Endometrial microvascular endothelial cells (primary cell): Measurements from ENCODE around the gene EEF1A2. TPM values are rescaled to one million over a fixed set of nuclear protein-coding genes. Genes with fewer than 3 reads are reported as not detected.

Source experiments
- in situ Hi-C: cut with HindIII; loops from 2 replicates; pipeline ENCODE4 v1.10.0; 2017; ENCODE audit warnings: low sequenced_read_pairs, low pct_unique_long_range_greater_than_20kb; ENCODE audit errors: inconsistent ontology term
- total RNA-seq: library from RNA; depleted of rRNA; stranded (reverse); fragments of >200 nt; gene quantifications from one replicate; pipeline ENCODE4 v1.2.3, GENCODE V29; 2015; ENCODE audit errors: inconsistent ontology term

The EEF1A2 gene
- total RNA-seq, 1 donor from 2014 or later: 0.09 TPM

DNA sequence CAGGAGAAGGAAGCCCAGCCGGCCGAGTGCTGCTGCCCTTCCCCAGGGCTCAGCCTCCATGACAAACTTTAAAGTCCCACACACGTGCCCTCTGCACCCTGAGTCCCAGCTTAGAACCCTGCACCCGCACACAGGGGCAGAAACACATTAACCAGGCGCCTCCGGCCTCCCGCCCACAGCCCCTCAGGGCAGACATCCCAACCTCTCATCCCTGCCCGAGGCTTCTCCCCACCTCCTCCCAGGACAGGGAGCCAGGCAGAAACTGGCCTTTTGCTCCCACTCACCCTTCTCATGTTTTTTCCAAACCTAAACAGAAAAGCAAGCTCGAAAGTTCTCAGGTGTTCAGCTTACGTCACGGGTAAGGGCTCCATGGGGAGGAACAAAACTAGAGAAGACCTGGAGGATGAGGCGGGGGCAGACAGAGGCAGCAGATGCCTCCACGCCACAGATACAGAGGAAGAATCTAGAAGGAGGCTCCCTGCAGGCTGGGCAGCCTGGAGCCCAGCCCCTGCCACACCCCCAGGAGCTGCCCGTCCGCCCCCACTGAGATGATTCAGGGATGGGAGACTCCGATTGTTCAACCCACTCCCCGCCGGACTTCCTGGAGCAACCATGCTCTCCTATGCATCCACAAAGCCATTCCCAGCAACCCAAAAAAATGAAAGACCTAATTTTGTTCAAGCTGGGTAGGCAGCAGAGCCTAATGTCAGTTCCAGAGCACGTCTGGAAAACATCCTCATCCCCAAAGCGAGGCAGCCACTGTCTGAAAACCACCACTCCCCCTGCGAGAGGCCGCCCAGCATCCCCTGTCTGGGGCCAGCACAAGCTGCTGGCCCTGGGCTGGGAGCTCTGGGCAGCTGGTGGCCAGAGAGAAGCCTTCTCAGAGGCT lies 35.2 kb downstream of the EEF1A2 start:
- in situ Hi-C loops: no loop called here

GRCh38 chr20:63462244-63462643 lies 36.6 kb downstream of the EEF1A2 start:
- in situ Hi-C loops: no loop called here

DNA sequence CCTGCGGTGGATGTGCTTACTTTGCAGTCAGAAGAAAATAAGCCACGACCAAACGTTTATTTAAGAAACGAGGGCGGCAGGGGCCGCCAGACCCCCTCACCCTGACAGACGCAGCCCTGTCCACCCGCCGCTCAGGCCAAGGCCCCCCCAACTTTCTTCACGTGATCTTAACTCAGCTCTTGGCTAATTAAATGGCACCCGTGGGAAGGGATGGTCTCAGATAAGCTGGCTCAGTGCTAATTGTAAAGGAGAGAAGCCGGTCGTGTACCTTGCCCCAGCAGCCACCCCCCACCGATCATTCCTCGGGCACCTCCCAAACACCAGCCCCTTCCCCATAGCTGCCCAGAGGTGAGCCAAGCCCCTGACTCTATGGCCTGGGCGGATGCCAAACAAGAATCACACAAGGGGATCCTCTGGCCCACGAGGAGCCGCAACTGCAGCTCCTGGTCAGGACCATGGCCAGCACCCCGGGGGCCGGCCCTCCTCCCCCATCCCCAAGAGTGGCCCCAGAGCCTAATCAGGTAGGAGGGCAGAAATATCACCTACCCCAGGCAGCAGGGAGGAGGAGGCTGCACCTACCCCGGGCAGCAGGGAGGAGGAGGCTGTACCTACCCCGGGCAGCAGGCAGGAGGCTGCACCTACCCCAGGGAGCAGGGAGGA lies 37.6 kb downstream of the EEF1A2 start:
- in situ Hi-C loops: no loop called here

GRCh38 chr20:63459070-63459380 lies 39.9 kb downstream of the EEF1A2 start:
- in situ Hi-C loops: no loop called here

GRCh38 chr20:63458170-63459069 lies 40.5 kb downstream of the EEF1A2 start:
- in situ Hi-C loops: no loop called here

DNA sequence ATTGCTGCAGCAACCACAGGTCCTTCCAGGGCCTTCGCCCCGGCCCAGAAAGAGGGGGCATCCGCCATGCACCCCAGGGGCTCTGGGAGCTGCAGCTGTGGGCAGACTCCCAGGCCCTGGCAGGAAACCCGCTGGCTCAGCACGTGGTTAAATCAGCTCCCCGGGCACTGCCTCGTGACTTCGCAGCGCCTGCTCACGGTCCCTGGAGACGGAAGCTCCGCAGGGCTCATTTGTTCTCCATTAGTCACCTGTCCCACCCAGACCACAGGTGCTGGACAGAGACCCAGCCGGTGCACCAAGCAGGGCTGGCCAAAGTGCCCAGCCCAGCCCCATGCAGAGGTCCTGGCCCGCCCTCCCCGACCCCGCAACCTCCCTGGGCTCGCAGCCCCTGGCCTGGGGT lies 41.1 kb downstream of the EEF1A2 start:
- in situ Hi-C loops: no loop called here

DNA sequence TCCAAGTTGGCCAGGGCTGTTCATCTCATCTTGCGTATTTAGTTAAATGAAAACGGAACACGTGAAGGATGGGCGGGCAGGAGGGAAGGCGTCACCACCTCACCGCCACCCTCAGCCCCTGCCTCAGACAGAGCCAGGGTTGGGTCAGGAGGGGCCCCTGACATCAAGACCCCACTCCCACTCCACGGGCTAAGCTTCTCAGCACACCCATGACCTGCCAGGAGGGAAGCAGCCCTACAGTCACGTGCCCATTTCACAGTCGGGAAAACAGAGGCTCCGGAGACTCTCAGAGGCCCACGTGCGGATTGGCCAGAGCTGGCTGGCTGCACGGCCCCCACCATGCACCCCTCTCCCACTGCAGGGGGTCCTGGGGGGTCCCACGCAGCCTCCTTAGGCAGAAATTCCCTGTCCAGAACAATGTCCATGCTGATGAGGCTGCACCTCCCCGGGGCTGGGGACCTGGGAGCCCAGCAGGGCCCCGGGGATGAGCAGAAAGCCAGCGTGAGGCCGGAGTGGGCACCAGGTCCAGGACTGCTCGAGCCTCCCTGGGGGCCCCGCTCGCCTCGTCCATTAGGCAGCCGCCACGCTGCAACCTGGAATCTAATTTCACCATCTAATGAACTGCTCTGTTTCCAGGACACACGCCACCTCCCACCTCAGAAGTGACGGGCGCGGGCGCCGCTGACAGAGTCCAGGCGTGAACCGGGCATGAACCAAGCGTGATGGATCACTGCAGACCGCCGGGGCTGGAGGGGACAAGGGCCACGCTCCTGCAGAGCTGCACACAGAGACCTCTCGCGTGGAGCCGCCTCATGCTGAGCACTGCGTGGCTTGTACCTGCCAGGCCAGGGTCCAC lies 42.2 kb downstream of the EEF1A2 start:
- in situ Hi-C loops: no loop called here

- in situ Hi-C loops: no loop called here
These were observed 43.4 kb downstream of the EEF1A2 start for GRCh38 chr20:63455568-63455859.

DNA sequence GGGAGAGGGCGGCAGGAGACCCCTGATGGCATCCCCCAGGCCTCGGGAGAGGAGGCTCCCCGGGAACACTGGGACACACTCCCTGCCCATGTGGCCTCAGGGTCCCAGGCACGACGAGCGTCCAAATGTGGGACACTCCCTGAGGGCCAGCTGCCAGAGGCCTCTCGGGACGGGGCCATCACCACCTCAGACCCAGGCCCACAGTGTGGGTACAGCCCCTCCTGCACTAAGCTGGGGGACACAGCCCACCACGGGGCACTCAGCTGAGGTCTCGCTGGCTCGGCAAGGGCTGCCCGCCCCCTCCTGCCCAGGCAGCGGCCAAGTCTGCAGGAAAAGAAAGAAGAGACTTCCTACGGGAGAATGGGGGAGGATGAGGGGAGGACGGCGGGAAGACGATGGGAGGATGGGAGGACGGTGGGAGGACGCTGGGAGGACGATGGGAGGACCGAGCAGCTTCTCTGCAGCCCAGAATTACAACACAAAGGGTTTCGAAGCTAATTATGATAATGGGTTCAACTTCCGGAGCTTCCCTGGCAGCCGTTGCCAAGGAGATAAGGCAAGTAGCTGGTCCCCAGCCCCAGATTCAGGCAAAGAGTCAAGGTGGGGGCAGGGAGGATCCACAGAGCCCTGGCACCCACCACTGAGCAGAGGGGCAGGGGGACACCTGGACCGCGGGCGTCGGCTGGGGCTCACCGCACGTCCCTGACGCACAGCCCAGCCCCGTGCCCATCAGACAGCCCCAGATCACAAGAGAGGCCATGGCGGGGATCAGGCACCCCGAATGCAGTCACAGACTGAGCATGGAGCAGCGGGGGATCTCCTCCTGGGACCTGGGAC lies 43.9 kb downstream of the EEF1A2 start:
- in situ Hi-C loops: no loop called here

DNA sequence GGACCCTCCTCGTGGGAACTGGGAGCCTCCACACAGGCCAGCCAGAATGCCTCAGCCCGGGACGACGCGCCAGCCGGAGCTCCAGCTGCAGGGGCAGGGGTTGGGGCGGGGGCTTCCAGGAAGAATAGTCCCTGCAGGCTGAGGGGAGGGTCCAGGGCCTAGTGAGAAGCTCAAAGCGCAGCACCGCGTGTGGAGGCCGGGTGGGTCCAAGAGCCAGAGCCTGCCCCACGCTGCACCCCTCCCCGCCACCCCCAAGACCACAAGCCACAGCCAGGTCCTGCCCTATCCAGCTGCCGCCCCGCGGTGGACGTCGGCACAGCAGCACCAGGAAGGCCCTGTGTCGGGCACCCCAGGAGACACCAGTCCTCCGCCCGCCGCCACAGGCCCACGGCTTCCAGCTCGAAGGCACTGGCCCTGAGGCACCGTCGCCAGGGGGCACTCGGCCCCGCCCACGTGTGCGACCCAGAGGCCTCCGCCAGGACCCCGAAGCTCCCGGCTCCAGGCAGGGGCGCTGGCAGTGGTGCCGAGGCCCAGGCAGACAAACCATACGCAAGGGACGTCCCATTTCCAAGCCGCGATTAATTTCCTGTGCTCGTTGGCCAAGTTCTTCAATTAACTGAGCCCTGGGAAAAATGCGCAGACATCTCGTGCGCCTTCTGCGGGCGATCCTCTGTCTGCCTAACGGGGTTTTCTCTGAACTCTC lies 45.9 kb downstream of the EEF1A2 start:
- in situ Hi-C loops: no loop called here

- in situ Hi-C loops: no loop called here
These were observed 46.5 kb downstream of the EEF1A2 start for GRCh38 chr20:63452341-63452740.

DNA sequence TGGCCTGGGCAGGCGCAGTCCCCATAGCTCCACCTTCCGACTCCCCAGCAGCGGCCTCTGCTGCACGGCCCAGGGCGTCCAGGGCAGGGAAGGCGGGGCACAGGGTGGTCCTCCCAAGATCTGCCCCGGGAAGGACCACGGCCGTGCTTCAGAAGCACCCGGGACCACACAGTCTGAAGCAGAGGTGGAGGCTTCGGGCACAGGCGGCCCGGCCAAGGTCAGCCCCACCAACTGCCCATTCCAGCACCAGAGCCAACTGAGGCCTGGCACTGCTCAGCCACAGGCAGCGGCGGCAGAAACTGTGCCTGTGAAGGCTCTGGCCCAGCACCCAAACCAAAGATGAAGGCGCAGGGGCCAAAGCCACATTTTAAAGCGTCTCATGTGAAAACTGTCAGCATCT lies 47.1 kb downstream of the EEF1A2 start:
- in situ Hi-C loops: no loop called here

DNA sequence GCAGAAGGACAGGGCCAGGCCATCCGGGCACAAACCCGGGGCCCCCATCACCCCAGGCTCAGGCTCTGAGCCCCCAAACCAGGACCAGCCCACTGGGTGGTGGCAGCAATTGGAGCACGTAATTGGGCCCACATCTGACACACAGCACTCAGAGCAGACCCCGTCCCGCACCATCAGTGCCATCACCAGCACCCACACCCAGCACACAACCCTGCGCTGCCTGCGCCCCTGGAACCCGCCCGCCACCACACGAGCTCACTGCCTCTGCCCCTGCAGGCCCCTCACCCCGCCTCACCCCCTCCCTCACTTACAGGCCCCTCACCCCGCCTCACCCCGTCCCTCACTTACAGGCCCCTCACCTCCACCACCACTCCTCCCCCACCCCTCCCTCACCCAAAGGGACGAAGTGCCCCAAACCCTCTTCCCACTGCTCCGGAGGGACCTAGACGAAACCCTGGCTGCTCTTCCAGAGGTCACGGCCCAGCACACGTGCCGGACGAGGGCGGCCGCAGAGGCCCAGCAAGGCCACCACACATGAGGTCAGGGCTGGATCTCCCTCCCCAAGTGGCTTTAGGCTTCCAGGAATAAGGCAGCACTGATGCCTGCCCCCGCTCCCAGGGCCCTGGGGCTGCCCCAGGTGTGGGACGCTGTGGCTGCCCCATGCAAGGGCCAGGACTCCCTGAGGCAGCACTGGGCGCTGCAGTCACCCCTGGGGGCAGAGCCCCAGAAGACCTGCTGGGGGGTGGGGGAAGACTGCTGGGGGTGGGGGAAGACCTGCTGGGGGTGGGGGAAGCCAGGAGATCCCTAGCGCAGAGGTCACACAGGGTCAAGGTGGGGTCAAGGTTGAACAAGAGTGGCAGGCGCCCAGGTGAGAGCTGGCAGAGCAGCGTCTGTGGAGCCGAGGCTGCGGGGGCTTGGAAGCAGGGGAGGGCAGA lies 48.8 kb downstream of the EEF1A2 start:
- in situ Hi-C loops: no loop called here

GRCh38 chr20:63449025-63449424 lies 49.9 kb downstream of the EEF1A2 start:
- in situ Hi-C loops: no loop called here

- in situ Hi-C loops: no loop called here
These were observed 50.9 kb downstream of the EEF1A2 start for GRCh38 chr20:63448031-63448430.

- in situ Hi-C loops: no loop called here
These were observed 51.6 kb downstream of the EEF1A2 start for GRCh38 chr20:63447320-63447719.
